ENCODE results near the gene SAMD4B.
"Not testable (repeated sequence)": the region's sequence is repeated elsewhere in the genome, so short reads cannot be mapped to it uniquely, and the experiment has no call there.

DNA sequence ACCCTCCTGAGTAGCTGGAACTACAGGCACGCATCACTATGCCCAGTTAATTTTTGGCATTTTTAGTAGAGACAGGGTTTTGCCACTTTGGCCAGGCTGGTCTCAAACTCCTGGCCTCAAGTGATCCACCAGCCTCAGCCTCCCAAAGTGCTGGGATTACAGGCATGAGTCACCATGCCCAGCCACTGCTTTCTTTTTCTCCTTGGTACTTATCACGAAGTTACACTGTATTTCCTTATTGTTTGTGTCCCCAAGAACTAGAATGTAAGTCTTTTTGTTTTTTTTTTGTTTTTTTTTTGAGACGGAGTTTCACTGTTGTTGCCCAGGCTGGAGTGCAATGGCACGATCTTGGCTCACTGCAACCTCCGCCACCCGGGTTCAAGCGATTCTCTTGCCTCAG is 2.1 kb upstream of the SAMD4B start:
- TF ChIP-seq POLR2A (IDR thresholded peaks at IDR 0.05; ENCODE audit: low read depth, low read length); SMARCA5 (IDR thresholded peaks at IDR 0.05): not testable (repeated sequence)
